ENCODE measurements around the gene CELSR2.

DNA sequence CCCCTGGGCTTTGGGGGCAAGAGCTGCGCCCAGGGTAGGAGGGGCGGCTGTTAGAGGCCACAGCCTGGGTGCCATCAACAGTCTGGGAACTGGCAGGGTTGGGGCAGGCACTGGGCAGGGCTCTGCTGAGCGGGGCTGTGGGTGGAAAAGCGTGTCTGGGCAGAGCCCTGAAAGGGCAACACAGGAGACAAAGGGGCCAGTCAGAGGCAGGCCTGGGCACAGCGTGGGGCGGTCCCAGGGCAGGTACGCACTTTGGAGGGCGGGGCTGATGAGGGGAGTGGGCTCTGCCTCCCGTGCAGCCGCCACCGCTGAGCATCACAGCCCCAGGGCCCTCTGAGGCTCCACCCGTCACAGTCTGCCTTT, 13.9 kb downstream of the CELSR2 start:
- TF ChIP-seq, protein P1, sequence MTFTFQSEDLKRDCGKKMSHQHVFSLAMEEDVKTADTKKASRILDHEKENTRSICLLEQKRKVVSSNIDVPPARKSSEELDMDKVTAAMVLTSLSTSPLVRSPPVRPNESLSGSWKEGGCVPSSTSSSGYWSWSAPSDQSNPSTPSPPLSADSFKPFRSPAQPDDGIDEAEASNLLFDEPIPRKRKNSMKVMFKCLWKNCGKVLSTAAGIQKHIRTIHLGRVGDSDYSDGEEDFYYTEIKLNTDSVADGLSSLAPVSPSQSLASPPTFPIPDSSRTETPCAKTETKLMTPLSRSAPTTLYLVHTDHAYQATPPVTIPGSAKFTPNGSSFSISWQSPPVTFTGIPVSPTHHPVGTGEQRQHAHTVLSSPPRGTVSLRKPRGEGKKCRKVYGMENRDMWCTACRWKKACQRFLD (tag by site-specific recombination; IDR thresholded peaks at IDR 0.05), result no peak
- TF ChIP-seq CTCF (tag by site-specific recombination; IDR thresholded peaks at IDR 0.05) (no peak), ZNF133 (tag by site-specific recombination; IDR thresholded peaks at IDR 0.05) (no peak)
